T1000 (cell line): ENCODE data around the gene ANKRD11.
"Not testable (repeated sequence)": the region's sequence is repeated elsewhere in the genome, so short reads cannot be mapped to it uniquely, and the experiment has no call there.

Experiments used
- DNase-seq: peaks from one replicate; lab custom pipeline; 2025; ENCODE audit warnings: mixed read lengths; lab: John Stamatoyannopoulos, UW

Gene ANKRD11

DNA sequence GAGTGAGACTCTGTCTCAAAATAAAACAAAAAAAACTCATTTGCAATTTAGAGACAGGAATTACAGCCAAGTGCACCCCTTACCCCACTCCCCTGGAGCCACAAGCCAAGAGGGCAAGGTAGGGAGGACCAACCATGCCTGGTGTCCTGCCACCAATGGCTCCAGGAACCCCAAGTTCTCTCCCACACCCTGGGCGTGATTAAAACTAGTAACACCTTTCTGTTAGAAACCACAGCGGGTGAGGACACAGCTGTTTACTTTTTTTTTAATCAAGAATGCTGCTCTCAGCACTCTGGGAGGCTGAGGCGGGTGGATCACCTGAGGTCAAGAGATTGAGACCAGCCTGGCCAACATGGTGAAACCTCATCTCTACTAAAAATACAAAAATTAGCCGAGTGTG is 38.1 kb downstream of the ANKRD11 start:
- DNase-seq: no peak

DNA sequence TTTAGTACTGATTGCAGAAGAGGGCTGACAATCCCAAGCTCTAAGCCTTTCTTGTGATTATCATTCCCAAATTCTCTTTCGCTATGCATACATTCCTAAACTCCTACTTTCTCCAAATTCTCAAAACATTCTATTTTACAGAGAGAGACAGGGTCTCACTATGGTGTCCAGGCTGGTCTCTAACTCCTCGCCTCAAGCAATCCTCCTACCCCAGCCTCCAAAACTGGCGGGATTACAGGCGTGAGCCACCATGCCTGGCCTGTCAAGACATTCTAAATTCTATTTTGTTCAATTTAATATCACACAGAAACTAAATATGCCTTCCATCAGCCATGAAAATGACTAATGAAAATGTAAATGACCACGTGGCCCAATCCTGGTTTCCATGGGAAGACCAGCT is 39.8 kb downstream of the ANKRD11 start:
- no peak for DNase-seq

DNA sequence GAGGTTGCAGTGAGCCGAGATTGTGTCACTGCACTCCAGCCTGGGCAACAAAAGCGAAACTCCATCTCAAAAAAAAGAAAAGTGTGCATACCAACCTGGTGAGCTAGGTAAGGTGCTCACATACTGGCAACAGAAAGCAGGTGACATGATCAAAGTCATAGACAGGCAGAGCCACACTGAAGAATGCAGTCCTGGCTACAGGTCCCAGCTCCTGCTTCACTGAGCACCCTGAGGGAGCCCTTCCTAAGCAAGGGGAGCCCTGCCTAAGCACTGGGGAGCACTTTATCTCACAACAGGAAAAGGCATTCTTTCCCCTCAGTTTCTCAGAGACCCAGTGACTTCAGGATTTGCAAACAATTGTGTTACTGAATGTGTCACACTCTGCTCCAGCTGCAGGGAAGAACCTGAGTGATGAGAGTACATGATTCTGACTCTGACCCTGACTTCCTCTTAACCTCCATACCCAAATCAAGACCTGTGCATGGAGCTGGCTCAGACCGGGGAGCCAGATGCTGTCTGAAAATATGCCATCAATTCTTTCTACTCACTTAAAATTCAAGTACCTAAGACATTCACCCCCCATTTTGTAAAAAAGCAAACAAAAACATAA is 40.5 kb downstream of the ANKRD11 start:
- no peak for DNase-seq

DNA sequence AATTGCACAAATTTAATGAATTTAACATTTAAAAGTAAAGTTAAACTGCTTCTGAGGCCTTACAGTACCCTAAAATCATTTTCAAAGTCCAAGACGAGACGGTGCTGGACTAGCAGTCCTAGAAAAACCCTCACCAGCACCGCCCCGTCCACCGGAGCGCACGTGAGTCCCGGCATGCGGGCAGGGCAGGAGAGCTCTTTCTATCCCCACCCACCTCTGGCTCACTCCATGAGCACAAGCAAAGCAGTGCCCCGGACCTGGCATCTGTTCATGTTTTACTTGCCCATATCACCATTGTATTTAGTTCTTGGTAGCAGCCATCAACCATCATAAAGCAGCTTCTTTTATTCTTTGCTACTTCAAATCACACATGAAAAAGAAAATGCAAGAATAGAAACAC is 41.7 kb downstream of the ANKRD11 start:
- DNase-seq: no peak

DNA sequence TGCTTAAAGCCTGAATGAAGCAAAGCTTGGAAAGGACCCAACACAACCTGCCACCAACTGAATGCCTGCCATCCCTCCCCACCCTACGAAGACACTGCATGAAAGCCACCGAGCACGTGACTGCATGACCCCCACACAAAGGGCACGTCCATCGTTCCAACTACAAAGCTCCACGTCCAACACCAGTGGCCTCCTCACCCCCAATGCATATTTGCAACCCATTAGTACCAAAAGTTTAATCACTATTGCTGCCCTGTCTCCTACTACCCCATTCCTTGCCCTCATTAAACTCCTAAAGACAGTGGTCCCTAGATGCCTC is 43.4 kb downstream of the ANKRD11 start:
- no peak for DNase-seq

DNA sequence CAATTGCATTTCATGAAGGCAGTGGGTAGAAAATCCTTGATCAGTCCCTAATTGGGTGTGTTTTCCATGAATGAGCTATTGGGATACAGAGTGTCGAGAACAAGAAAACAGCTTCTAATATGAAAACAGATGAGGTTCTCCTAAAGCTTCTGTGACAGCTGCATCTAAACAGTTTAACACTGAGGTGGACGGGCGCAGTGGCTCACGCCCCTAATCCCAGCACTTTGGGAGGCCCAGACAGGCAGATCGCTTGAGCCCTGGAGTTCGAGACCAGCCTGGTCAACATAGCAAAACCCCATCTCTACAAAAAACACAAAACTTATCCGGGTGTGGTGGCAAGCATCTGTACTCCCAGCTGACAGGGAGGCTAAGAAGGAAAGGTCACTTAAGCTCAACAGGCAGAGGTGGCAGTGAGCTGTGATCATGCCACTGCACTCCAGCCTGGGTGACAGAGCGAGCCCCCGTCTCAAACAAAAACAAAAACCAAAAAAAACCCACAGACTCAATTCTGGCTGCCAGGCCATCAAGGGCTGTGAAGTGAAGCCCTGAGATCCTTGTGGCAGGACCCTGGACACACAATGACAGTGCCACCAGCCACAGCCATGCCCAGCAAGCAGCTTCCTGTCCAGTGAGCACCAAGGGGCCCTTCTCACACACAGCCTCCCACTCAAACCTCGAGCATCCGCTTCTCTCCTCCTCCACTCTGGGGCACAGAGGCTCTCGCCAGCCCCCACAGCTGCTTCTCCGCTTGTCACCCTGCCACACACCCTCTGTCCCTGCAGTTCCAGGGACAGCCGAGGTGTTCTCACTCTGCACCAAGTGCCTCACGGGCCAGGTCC is 44.0 kb downstream of the ANKRD11 start:
- DNase-seq: no peak

DNA sequence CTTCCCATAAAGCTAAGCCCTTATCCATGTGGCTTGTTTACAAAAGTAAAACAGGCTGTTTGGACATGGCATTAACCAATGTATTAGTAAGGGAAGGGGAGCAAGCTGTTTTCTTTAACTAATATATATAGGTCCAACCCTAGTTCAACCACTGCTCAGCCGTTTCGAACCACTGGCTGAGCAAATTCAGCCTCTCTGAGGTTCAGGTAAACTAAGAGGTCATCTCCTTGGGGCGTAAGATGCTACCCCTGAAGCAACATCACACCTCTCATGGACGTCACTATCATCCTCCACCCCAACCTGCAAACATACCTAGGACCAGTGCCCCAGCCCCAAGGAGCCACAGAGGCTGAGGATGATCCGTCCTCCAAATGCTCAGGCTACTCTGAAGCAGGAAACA is 45.2 kb downstream of the ANKRD11 start:
- DNase-seq: no peak

DNA sequence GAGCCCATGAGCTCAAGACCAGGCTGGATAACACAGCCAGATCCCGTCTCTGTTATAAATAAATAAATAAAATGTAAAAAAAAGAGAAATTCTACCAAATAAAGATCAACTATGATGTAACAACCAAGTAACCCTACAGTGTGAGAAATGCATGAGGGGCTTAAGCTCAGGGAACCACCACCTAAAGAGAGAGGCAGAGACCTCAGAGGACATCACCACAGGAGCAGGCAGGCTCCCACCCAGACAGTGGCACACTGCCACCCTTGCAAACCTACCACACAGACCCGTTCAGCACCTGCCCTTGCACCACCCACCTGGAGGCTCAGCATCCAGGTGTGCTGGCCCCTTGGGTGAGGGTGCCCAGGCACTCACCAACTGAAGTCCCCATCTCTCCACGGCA is 45.6 kb downstream of the ANKRD11 start:
- DNase-seq: no peak

DNA sequence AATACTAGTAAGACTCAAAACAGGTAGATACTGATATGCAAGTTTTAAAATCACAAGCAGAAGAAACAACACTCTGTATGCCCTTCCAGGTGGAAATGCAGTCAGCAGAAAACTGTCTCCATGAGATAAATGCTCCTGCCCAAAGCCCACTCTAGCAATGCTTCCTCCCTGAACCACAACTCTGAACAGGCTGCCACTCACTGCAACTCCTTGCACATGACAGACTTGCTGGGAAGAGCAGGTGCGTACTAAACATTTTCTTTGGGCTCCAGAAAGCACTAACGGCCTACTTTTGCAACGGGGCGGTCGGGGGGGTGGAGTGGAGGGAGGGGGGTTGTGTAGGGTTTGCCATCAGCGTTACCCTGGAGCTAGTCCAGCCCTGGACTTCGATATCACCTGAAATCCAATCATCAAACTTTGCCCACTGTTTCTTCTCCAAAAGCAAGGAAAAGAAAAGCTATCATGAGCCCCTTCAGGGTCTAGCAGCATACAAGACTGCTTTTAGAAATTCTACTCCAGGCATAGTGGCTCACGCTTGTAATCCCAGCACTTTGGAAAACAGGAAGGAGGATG is 46.1 kb downstream of the ANKRD11 start:
- no peak for DNase-seq

DNA sequence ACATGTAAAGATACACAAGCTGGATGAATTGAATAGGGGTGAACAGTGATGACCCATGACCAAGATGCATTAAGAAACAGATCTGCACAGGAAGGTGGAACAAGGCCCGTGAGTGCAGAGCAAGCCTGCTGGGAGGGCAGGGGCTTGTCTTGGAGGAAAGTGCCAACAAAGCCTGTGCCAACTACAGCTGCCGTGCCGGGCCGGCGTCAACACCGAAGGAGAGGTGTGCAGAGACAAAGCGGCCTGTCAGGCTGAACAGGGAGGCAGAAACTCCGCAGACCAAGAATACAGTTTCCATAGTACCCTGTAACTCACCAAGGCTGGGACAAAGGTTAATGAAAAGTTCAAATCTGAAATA is 46.7 kb downstream of the ANKRD11 start:
- DNase-seq: no peak

DNA sequence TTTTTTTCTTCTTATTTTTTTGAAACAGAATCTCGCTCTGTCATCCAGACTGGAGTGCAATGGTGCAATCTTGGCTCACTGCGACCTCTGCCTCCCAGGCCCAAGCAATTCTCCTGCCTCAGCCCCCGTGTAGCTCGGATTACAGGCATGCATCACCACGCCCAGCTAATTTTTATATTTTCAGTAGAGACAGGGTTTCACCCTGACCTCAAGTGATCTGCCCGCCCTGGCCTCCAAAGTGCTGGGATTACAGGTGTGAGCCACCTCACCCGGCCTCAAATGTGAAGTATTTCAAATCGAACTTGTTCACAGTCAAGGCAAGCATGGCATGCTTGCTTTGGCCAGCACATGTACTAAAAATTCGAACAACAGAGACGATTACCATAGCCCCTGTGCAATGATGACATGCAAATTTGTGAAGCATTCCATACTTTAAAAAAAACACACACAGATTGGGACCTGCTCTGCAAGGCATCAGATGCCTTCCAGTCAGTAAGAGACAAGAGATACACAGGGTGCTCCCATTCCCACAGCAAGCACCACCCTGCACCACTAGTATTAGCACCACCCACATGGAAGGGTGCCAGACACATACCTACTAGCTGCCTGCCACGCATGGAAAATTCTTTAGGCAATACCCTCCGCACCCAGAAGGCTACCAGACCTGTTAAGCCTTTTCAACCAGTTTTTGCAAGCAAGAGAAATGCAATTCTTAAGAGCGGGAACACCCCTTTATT is 47.2 kb downstream of the ANKRD11 start:
- no peak for DNase-seq

DNA sequence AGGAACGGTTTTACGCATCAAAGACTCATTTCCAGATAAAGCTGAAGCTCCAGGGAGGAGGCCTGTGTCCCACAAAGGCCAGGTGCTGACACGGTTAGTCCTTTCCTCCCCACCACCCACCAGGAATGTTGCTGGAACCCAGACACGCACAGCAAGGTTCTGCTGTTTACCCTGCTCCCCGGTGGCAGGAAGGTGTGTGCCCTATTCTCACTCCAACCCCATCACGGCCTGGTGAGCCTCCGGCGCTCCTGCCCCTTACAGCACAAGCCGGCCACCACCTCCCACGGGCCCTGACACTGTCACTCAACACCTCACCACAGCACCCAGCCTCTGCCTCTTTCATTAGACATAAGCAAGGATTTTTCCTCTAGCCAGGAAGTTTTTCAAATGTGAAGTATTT is 47.8 kb downstream of the ANKRD11 start:
- DNase-seq: no peak

DNA sequence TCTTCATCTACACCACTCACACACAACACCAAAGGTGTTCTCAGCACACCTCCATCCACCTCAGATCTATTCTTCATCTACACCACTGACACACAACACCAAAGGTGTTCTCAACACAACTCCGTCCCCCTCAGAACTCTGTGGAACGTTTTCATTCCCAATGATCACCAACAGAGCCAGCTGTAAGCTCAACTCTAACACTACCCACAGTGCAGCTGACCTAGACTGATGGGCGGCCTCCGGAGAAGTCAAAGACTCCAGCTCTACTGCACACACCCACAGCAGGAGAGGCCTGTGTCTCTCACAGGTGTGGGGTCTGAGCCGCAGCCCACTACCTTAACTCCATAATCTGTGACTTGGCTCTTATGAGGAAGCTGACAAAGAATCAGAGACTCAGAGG is 50.7 kb downstream of the ANKRD11 start:
- no peak for DNase-seq

DNA sequence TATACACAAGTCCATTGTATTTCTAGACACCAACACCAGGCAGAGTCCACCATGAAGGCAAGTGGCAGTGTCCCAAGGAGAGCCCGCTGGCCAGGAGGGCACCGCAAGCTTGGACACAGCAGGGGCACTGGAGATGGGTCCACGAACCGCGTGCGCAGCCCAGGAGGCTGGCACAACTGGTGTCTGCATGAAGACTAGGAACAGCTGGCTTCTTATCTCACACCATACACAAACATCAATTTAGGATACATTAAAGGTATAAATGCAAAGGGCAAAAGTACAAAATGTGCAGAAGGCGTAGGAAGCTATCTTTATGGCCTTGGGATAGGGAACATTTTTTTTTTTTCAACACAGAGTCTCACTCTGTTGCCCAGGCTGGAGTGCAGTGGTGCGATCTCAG is 52.4 kb downstream of the ANKRD11 start:
- DNase-seq: no peak

DNA sequence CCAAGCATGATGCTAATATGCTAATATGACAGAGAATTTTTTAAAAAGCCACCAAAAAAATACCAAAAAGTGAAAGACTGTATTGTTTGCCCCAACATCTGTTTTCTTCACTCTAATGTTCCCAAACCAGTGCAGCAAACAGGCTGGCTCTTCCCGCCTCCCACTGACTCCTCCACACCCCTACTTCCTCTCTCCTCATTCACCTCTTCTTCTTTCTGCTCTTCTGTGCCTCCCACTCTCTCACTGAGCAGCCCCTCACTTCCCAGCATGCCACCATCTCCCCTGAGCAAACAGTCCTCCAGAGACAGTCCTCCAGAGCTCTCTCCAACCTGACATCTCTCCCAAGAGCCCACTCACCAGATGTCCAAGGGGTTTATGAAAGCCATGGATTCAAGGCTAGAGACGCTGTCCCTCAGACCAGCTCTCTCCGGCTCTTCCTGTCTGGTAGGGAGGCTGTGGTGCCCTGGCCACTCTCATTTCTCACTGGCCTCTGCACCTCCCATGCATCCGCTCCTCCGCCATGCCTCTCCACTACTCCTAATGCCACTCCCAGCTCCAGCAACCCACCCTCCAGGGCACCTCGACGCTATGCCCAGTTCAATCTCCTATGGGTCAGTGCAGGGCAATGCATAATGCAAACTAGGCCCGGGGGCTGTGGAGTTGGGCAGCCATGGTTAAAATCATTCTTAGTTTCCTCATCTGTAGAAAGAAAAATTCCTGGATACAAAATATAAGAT is 52.9 kb downstream of the ANKRD11 start:
- no peak for DNase-seq

DNA sequence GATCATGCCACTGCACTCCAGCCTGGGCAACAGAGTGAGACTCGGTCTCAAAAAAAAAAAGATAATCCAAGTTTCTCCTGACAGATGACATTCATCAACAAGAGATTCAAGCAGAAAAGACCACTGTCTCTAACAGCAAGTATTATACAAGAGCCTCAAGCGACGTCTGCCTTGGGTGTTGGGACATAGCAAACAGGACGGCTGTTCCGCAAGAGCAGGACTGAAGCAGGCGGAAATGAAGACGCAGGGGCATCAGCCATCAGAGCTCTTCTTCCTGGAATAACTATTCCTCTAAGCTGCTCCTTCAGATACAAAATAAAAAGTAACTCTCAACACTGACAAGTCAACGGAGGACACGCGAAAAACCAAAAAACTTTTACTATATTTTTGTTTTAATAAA is 54.0 kb downstream of the ANKRD11 start:
- DNase-seq: no peak

DNA sequence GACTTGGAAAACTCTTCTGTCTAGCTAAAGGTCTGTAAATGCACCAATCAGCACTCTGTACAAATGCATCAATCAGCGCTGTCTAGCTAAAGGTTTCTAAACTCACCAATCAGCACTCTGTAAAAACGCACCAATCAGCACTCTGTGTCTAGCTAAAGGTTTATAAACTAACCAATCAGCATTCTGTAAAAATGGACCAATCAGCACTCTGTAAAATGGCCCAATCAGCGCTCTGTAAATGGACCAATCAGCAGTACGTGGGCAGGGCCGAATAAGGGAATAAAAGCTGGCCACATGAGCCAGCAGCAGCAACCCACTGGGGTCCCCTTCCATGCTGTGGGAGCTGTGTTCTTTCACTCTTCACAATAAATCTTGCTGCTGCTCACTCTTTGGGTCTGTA is 55.3 kb downstream of the ANKRD11 start:
- not testable (repeated sequence) for DNase-seq

DNA sequence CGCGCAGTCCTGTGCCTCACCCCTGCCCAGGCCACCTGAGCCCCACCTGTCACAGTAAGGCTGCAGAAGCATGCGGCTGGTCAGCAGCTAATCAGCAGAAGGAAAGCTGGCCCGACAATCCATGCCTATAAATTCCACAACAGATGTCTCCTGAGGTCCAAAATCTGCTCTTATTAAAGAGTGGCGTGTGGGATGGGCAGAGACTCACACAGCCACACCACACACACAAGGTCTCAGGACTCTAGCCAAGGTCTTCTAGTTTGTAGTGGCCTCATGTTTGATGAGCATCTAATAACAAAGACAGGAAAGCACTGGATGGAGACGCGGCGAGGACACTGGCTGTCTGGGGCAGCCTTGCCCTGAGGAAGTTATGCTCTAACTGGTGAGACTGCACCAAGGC is 55.9 kb downstream of the ANKRD11 start:
- no peak for DNase-seq

DNA sequence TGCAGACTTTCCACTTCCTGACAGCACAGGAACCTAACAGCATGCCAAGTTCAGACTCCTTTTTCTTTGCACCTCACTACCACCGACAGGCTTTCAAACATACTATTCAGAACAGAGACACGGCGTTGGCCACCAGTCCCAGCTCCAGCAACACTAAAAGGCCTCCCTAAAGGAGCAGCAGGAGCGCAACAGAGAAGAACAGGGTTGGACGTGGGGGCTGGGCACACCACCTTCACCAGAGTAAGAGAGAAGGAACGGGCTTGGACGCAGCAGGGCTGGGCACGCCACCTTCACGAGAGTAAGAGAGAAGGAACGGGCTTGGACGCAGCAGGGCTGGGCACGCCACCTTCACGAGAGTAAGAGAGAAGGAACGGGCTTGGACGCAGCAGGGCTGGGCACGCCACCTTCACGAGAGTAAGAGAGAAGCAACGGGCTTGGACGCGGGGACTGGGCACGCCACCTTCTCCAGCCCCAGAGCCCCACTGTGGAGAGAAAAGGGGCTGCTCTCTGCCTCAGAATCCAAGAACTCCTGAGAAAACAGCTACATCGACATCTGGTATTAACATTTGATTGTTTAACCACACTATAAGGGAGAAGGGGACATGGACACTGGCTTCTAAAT is 56.9 kb downstream of the ANKRD11 start:
- not testable (repeated sequence) for DNase-seq

DNA sequence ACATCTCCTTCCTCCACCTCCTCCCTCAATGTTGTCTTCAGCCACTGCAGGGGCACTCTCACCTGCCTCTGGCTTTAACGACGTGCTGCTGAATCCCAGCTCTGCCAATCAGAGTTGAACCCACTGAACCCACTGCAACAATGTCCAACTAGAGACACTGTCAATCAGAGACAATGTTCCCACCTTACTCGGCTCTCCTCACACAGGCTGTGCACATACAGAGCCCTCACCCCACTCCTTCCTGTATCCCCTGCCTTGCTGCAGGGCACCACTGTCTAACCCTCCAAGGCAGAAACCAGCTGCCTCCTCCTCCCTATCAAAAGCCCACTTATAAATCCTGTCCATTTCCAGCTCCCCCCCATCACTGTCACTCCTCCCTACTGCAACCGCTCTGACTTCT is 58.7 kb downstream of the ANKRD11 start:
- no peak for DNase-seq

DNA sequence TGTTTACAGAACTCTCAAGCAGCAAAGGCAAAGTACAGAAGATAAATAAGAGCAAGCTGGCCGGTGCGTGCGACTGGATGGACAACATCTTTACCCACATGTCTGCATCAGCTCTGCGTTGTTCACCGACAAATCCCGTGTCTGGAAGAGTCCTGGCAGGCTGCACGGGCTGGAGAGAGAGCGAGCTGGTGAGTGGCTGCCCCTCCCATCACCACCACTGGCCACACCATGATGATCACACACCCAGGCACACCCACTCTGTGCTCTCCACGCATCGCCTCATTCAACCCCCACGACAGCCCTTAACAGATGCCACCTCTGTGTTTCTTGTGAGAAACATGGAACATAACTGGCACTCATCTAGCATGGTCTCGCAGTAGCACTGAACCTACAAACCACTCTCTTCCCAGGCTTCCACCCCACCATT is 59.2 kb downstream of the ANKRD11 start:
- DNase-seq: peak; percentile 40
